Measurements from ENCODE around the gene KATNB1. TPM values are rescaled to one million over a fixed set of nuclear protein-coding genes. Genes with fewer than 3 reads are reported as not detected.

KATNB1 gene
- polyA plus RNA-seq, 1 of the 3 experiments (the other 2 are of a cell fraction), result 43.7 TPM

DNA sequence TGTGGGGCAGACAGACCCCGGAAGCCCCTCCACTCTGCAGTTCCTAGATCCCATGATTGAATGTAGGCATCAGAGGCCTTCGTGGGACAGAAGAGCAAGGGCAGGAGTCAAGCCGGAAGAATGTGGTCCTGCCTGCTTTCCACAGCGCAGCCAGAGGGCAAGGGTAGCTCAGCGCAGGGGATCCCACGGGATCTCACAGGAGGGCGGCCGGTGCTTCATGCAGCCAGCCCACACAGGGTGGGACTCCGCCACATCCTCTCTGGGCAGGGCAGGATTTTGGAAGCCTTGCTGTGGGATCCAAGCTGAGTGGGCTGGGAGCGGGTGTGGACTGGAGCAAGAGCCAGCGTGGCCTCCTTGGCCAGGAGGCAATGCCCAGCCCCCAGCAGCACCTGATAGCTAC, 13.0 kb downstream of the KATNB1 start (continued):
- no peak for TF ChIP-seq REST (IDR thresholded peaks at IDR 0.05; ENCODE audit: low read depth, low read length)
- no peak for TF ChIP-seq RXRA (IDR thresholded peaks at IDR 0.05; ENCODE audit: borderline replicate concordance, low read depth)
- TF ChIP-seq RFX5 (IDR thresholded peaks at IDR 0.05; ENCODE audit: low read length), result no peak
- TF ChIP-seq GATA2 (CRISPR knock-in tag; IDR thresholded peaks at IDR 0.05), result no peak
- no peak for TF ChIP-seq YY1 (IDR thresholded peaks at IDR 0.05; ENCODE audit: low read depth)
- TF ChIP-seq EP300 (IDR thresholded peaks at IDR 0.05; ENCODE audit: borderline replicate concordance in 1 of 2, low read depth in 1 of 2, low read length in 1 of 2), result no peak

DNA sequence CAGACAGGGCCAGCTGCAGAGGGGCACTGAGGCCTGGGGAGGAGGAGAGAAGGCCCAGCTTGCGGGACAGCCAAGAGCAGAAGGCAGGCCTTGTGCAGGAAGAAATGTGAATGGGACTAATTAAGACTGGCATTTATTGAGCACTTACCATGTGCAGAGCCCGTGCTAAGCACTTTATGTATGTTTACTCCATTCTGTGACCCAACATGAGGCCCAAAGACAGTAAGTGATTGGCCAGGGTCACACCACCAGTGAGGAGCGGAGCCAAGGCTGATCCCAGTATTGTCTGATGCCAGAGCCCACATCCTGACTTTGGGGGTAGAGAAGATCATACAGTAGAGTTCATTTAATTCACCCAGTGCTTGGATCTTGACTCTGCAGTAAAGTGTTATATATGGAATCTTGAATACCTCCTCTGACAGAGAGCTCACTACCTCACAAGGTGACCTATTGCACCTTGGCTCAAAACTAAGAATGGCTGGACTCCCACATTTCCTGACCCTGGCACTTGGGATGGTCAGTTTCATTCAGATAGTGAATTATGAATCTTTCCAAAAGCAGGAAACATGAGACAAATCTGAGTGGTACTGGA, 13.6 kb downstream of the KATNB1 start:
- H3K79me2 ChIP-seq (ENCODE audit: insufficient read depth), result no peaks in the 10 kb centered on the region
- H3K36me3 ChIP-seq (replicated peaks in 1 of 2; ENCODE audit: control insufficient read depth in 1 of 2, insufficient read depth in 2 of 2, low read length in 1 of 2), result peaks cover 3 to 23% of the 10 kb centered on the region in 2 experiments
- no peaks in the 10 kb centered on the region for H3K9me3 ChIP-seq
- 89% methylated on average over 3 of the region's 3 CpGs for WGBS (ENCODE audit: low lambda C conversion rate)
- no peaks in the 10 kb centered on the region for H3K27me3 ChIP-seq (ENCODE audit: insufficient read depth)
- H3K27ac ChIP-seq (ENCODE audit: low read depth in 2 of 2, low read length in 1 of 2), result no peak overlapping the region; a peak in 1 of 4 replicates
- no peak overlapping the region for H3K9ac ChIP-seq
- no peak for DNase-seq
- H4K20me1 ChIP-seq (ENCODE audit: insufficient read depth), result no peaks in the 10 kb centered on the region
- no peak overlapping the region for H3K4me2 ChIP-seq
- H2AFZ ChIP-seq (ENCODE audit: low read depth), result no peak overlapping the region
- CTCF ChIA-PET, result interaction anchor here (0.6 to 2.0 kb wide), 3 partner anchors 8 to 377 kb away, joined by 3 to 10 read pairs (median 3); partner anchors contain the start of genes USB1 and ZNF319
- H3F3A ChIP-seq (replicated peaks; ENCODE audit: insufficient read depth), result no peaks in the 10 kb centered on the region
- POLR2A ChIA-PET, result no interaction called here
- no peak overlapping the region for H3K4me3 ChIP-seq (ENCODE audit: low read depth in 2 of 2, low read length in 1 of 2)
- H3K4me1 ChIP-seq (ENCODE audit: control insufficient read depth in 1 of 2, insufficient read depth in 2 of 2, low read depth in 1 of 2, low read length in 1 of 2), result no peaks in the 10 kb centered on the region; a peak in 1 of 4 replicates
- TF ChIP-seq, protein P1, sequence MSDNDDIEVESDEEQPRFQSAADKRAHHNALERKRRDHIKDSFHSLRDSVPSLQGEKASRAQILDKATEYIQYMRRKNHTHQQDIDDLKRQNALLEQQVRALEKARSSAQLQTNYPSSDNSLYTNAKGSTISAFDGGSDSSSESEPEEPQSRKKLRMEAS (IDR thresholded peaks at IDR 0.05; ENCODE audit: low read depth), result no peak
- TF ChIP-seq, protein P2, sequence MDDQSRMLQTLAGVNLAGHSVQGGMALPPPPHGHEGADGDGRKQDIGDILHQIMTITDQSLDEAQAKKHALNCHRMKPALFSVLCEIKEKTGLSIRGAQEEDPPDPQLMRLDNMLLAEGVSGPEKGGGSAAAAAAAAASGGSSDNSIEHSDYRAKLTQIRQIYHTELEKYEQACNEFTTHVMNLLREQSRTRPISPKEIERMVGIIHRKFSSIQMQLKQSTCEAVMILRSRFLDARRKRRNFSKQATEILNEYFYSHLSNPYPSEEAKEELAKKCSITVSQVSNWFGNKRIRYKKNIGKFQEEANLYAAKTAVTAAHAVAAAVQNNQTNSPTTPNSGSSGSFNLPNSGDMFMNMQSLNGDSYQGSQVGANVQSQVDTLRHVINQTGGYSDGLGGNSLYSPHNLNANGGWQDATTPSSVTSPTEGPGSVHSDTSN (IDR thresholded peaks at IDR 0.05), result no peak
- TF ChIP-seq FOXM1 (IDR thresholded peaks at IDR 0.05; ENCODE audit: low read depth) (no peak), ELF1 (IDR thresholded peaks at IDR 0.05) (no peak), EP300 (IDR thresholded peaks at IDR 0.05; ENCODE audit: borderline replicate concordance in 1 of 2, low read depth in 1 of 2, low read length in 1 of 2) (no peak), GATA2 (CRISPR knock-in tag; IDR thresholded peaks at IDR 0.05) (no peak), POLR2AphosphoS5 (IDR thresholded peaks at IDR 0.05; ENCODE audit: low read depth, low read length) (no peak), EZH2phosphoT487 (IDR thresholded peaks at IDR 0.05; ENCODE audit: borderline replicate concordance, low read depth) (no peak), RFX5 (IDR thresholded peaks at IDR 0.05; ENCODE audit: low read length) (no peak), GABPA (IDR thresholded peaks at IDR 0.05; ENCODE audit: low read depth) (no peak), MXI1 (IDR thresholded peaks at IDR 0.05; ENCODE audit: low read depth, low read length) (no peak), TEAD4 (IDR thresholded peaks at IDR 0.05; ENCODE audit: borderline replicate concordance, insufficient read depth) (no peak), TCF12 (IDR thresholded peaks at IDR 0.05) (no peak), NRF1 (IDR thresholded peaks at IDR 0.05; ENCODE audit: low read depth, low read length) (no peak), TAF1 (IDR thresholded peaks at IDR 0.05; ENCODE audit: borderline replicate concordance, low read depth, low read length) (no peak), RXRA (IDR thresholded peaks at IDR 0.05; ENCODE audit: borderline replicate concordance, low read depth) (no peak), SMC3 (IDR thresholded peaks at IDR 0.05; ENCODE audit: low read depth, low read length) (no peak)
- TF ChIP-seq, protein P3, sequence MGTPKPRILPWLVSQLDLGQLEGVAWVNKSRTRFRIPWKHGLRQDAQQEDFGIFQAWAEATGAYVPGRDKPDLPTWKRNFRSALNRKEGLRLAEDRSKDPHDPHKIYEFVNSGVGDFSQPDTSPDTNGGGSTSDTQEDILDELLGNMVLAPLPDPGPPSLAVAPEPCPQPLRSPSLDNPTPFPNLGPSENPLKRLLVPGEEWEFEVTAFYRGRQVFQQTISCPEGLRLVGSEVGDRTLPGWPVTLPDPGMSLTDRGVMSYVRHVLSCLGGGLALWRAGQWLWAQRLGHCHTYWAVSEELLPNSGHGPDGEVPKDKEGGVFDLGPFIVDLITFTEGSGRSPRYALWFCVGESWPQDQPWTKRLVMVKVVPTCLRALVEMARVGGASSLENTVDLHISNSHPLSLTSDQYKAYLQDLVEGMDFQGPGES (IDR thresholded peaks at IDR 0.05; ENCODE audit: low read depth, low read length), result no peak
- TF ChIP-seq, protein P4, sequence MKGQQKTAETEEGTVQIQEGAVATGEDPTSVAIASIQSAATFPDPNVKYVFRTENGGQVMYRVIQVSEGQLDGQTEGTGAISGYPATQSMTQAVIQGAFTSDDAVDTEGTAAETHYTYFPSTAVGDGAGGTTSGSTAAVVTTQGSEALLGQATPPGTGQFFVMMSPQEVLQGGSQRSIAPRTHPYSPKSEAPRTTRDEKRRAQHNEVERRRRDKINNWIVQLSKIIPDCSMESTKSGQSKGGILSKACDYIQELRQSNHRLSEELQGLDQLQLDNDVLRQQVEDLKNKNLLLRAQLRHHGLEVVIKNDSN (IDR thresholded peaks at IDR 0.05; ENCODE audit: borderline replicate concordance, low read depth), result no peak
- TF ChIP-seq, protein P5, sequence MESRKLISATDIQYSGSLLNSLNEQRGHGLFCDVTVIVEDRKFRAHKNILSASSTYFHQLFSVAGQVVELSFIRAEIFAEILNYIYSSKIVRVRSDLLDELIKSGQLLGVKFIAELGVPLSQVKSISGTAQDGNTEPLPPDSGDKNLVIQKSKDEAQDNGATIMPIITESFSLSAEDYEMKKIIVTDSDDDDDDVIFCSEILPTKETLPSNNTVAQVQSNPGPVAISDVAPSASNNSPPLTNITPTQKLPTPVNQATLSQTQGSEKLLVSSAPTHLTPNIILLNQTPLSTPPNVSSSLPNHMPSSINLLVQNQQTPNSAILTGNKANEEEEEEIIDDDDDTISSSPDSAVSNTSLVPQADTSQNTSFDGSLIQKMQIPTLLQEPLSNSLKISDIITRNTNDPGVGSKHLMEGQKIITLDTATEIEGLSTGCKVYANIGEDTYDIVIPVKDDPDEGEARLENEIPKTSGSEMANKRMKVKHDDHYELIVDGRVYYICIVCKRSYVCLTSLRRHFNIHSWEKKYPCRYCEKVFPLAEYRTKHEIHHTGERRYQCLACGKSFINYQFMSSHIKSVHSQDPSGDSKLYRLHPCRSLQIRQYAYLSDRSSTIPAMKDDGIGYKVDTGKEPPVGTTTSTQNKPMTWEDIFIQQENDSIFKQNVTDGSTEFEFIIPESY (IDR thresholded peaks at IDR 0.05; ENCODE audit: borderline replicate concordance, low read depth), result no peak
- no peaks in the 10 kb centered on the region for H3K9me2 ChIP-seq
